ENCODE results near the gene DENND2D. TPM values are rescaled to one million over a fixed set of nuclear protein-coding genes. Genes with fewer than 3 reads are reported as not detected.

Gene DENND2D
- 1.1 and 1.6 TPM in 2 replicates for total RNA-seq

DNA sequence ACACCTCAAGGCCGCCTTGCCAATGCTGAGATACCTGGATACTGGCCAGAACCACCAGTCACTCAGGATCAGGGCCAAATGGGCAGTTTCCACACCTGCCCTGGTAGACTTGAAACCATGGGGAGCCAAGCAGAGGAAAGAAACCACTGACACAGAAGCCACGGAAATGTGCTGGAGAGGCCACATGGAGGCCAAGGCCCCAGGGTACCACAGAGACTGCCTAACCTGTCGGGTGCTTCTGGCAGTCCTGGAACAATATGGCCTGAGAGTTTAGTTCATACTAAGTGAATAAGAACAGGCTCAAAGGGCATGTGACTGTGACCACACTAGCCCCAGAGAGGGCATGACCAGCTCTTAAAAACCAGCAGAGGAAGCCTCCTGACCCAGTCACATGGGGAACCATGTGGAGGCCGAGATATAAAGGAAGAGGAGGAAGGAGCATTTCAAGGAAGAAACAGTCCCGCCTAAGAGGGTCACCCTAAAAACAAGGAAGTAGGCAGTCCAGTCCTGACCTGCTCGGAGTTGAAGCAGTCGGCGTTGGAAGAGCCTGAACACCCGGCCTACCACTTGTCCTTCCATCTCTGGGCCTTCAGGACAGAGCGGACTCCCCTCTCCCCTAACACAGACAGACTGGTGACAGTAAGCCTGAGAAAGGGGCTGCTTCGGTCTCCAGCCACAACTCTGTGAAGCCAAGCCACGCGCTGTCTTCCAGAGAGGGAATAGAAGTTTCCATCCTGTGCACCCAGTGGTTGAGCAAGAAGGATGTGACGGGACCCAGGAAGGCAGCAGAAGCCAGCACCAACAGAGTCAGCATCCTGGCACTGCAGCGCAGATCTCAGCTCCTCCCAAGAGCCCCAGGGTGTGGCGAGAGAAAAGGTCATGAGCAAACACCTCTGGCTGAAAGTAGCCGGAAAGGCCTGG, at the start of gene DENND2D:
Gene DENND2D, minus strand, starts transcription at position 766 of the 921 bp plus-strand sequence. Its CDS starts 187 bp downstream, at position 579.

DNA sequence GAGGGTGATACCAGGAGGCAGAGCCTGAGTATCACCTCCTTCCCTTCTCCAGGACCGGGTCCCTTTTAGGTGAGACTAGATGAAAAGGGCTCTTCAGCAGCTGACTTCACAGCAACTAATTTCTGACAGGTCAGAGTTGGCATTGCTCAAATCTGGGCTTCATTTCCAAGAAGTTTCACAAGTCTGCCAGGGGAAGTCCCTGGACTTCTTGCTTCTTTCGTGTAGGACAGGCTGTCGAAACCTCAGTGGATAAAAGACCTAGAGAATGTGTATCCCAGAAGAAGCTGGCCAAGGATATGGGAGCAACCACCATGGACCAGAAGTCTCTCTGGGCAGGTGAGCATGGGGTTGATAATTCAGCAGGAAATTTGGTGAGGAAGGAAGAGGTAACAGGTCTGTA, 27.0 kb upstream of the DENND2D start, which contains the start of gene CHI3L2:
Gene CHI3L2, plus strand, starts transcription at position 280 of the 400 bp plus-strand sequence. Its CDS starts 17 bp downstream, at position 297.

GRCh38 chr1:111139956-111140679, 60.3 kb downstream of the DENND2D start, which contains the start of the genes CEPT1 and DRAM2:
TSS of gene CEPT1 (plus strand) at chr1:111140223. CDS start at chr1:111147715, 7,492 bp downstream.
TSS of gene DRAM2 (minus strand) at chr1:111140093. CDS start at chr1:111131554, 8,539 bp downstream.

Other genes starting within 250 kb of the DENND2D start
- 14.8 and 16.4 TPM in 2 replicates for gene LRIF1, start 236.7 kb downstream of the DENND2D start, total RNA-seq
- gene DRAM2, start 60.6 kb downstream of the DENND2D start, total RNA-seq, result 54.8 and 77.1 TPM in 2 replicates
- 50.5 and 54.7 TPM in 2 replicates for gene CEPT1, start 60.4 kb downstream of the DENND2D start, total RNA-seq
- gene CHI3L2, start 27.1 kb upstream of the DENND2D start, total RNA-seq, result 0.22 and 1.2 TPM in 2 replicates
- not detected in 2 replicates for gene CHIA, start 90.2 kb upstream of the DENND2D start, total RNA-seq
- 0.37 and 0.44 TPM in 2 replicates for gene OVGP1, start 227.1 kb upstream of the DENND2D start, total RNA-seq
- 35.7 and 65.0 TPM in 2 replicates for gene WDR77, start 248.6 kb upstream of the DENND2D start, total RNA-seq
- 269 and 361 TPM in 2 replicates for gene ATP5PB, start 248.8 kb upstream of the DENND2D start, total RNA-seq